Ammon's horn (tissue), 1 donor: ENCODE data around the gene SLC25A25.
A peak's percentile ranks its signal among the peaks of the same experiment; 100 is the strongest.
"Not testable (repeated sequence)": the region's sequence is repeated elsewhere in the genome, so short reads cannot be mapped to it uniquely, and the experiment has no call there.

ENCODE experiments used
- DNase-seq: peaks from one replicate; pipeline ENCODE4 v3.0.0-alpha.2; 2016; ENCODE audit warnings: low spot score

SLC25A25 gene

DNA sequence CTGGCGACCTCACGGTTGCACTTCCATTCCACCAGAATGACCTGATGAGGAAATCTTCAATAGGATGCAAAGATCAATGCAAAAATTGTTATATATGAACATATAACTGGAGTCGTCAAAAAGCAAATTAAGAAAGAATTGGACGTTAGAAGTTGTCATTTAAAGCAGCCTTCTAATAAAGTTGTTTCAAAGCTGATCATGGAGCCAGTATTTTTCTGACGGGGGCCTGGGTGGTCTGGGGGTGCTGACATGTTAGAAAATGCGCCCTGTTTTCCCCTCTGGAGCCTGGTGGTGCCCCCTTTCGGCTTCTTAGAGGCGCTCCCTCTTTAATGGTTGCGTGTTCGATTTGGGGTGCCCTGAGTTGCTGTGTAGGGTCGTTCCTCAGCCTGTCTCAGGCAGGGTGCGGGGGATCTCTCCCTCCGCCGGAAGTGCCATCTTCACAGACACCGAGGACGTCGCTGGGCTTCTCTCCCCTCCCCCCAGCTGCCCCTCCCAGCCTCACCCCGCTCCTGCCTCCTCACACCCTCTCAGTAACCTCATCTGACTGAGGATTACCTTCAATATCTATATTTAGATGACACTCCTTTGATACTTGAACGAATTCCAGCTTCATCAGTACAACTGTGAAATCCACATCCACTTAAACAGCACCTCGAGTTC is 41.1 kb downstream of the SLC25A25 start:
- no peak for DNase-seq

DNA sequence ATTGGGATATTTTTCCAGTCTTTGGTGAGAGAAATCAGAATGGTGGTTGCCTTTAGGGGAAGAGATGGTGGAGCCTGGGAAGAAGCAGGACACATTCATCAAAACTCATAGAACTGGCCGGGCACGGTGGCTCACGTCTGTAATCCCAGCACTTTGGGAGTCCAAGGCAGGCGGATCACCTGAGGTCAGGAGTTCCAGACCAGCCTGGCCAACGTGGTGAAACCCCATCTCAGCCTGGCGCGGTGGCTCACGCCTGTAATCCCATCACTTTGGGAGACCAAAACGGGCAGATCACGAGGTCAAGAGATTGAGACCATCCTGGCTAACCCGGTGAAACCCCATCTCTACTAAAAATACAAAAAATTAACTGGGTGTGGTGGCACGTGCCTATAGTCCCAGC is 43.7 kb downstream of the SLC25A25 start:
- not testable (repeated sequence) for DNase-seq

- DNase-seq: no peak
Observed at GRCh38 chr9:128113526-128114325, 45.7 kb downstream of the SLC25A25 start.

DNA sequence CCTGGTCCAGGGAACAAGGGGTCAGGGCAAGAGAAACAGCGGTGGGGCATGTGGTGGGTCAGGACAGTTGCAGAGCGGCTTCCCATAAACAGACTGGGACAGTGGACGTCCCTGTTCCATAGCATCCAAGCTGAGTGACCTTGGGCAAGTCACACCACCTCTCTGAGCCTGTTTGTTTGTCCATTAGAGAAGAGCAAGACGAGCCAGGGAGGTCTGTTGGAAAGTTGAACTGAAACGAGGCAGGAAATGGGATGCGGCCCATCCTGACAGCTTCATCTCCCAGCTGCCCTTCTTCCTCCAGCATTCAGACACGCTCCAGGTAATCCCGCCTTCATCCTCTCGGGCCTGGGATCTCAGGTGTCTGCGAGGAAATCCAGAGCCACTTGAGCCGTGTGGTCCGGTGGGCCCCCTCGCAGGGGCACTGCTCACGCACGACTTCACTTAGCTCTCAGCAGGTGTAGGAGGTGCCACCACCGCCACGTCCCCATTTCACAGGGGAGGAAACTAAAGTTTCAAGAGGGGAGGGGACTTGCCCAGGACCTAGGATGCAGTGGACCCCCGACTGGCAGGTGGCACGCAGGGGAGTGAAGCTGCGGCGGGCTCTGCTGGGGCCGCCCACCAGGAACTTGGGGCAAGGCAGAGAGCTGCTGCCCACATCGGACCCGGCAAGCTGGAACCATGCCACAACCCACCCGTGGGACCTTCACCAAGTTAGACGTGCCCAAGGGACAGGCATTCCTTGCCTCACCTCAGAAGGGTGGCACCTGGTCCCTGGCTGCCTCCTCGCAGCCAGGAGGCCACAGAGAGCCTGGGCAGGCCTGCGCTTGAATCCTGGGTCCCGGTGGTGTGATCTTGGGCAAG is 46.5 kb downstream of the SLC25A25 start:
- no peak for DNase-seq

DNA sequence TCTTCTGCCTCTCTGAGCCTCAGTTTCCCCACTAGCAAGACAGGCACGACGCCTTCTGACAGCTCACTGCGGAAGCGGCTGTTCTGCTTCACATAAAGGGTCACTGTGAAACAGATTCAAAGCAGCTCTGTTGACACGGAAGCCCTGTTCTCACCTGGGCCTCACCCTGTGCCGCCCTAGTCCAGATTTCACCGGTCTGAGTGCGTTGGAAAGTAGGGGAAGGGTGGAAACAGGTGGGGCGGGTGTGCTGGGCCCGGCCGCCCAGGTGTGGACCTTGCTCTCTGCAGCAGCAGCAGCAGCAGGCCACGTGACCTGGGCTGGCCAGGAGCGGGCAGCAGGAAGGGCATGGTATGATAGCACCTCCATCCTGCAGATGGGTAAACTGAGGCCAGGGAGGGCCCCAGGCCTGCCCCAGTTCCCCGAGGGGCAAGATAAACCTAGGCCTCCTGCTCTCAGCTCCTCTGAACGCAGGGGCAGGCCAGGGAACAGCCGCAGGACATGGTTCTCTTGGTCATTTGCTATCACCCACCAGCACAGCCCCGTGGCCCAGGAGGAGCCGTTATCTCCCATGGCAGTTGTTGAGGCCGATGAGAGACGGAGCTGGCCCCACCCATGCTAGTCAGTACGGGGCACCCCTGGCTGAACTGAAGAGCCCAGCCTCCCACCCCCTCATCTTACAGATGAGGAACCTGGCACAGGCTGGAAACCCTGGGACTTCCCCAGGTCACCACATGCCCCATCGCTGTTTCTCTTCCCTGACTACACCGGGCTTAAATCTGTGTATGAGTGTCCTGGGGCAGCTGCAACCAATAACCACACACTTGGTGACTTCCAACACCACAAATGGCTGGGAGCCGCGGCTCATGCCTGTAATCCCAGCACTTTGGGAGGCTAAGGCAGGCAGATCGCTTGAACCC is 47.4 kb downstream of the SLC25A25 start:
- DNase-seq: no peak

DNA sequence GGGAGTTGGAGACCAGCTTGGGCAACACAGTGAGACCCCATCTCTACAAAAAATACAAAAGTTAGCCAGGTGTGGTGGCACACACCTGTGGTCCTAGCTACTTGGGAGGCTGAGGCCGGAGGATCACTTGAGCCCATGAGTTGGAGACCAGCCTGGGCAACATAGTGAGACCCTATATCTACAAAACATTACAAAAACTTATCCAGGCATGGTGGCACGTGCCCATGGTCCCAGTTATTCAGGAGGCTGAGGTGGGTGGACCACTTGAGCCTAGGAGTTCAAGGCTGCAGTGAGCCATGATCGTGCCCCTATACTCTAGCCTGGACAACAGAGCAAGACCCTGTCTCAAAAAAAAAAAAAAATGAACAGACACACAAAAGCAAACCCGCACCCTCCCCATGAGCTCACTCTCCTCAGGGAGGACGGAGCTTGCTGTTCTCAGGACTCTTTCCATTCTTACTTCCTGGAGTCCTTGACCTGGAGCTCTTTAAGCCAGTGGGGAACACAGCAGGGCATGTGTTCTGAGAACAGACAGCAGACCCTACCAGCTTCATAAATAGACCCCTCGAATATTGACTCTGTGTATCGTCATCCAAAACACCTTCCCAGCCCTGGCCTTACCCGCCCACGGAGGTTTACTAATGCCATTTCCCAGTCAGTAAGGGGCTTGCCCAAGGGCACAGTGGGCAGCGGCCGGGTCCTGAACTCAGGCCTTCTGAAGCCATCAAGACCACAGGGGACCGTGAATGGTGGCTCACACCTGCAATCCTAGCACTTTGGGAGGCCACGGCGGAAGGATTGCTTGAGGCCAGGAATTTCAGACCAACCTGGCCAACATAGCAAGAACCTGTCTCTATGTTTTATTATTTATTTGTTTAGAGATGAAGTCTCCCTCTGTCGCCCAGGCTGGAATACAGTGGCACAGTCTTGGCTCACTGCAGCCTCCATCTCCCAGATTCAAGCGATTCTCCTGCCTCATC is 48.4 kb downstream of the SLC25A25 start:
- DNase-seq: no peak

DNA sequence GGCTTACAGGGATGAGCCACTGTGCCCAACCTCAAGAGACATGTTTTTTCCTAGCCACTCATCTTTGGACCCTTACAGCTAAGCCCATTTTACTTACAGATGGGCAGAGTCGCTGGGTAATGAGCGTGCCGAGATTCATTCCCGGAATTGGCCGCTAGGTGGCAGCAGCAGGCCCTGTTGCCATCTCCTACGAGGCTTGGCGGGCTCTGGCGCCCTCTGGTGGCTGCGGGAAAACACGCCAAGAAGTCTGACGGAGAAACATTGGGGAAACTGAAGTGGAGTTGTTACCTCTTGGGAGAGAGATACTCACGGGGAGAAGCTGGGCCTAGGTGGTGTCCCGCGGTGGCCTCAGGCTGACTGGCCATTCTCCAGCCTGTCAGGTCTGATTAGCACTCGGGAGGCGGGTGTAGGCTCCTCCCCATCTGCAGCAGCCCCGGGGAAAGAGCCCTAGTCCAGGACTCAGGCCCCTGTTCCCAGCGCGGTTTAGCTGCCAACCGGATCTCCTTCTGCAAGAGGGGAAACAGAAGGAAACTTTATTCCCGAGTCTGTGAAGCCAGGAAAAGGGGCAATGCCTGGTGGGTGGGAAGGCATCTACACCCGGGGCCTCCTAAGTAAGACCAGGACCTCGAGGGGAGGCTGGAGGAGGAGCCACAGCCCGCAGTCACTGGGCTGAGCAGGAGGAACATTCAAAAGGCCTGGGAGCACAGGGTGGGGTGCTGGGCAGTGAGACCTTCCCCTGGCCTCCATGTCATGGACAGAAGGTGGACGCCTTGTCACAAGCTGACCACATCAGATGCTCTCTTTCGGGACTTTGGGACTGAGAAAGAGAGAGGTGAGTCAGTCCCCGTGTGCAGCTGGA is 49.8 kb downstream of the SLC25A25 start:
- DNase-seq: peak; percentile 94

DNA sequence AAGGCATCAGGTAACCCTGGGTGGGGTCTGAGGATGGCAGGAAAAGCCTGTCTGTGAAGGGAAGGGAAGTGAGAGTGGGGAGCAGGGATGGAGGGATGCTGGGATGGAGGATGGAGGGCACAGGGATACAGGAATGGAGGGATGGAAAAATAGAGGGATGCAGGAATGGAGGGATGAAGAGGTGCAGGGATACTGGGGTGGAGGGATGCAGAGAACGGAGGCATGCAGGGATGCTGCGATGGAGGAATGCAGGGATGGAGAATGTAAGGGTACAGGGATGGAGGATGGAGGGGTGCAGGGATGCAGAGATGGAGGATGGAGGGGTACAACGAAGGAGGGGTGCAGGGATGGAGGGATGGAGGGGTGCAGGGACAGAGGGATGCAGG is 50.4 kb downstream of the SLC25A25 start:
- DNase-seq: no peak

GRCh38 chr9:128118971-128119665 is 51.1 kb downstream of the SLC25A25 start:
- DNase-seq: no peak

DNA sequence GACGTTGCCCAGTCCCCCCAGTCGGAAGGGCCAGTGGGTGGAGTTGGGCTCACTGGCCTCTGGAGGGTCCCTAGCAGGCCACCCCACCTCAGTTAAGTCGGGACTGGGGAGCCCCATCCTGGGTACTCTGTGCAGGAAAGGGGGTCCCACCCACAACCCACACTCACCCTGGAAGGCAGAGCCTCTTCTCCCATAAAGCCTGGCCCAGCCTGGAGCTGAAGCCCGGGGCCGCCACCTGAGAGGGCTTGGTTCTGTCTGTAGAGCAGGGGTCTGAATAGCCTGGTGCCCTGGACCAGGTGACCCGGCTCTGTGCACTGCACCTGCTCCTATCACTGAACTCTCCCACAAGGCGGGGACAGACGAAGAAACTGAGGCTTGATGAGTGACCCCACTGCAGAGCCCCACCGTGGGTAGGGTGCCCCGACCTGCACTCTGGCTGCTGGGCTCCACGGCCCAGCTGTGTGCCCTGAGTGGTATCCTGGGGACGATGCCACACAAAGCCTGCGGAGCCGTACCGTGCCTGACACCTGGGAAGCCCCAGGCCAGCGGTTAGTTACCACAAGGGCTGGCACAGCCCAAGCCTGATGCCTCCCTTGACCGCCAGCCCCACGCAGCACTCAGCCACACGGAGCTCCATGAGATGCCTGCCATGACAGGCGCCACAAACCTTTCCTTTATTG is 52.2 kb downstream of the SLC25A25 start:
- DNase-seq: no peak

DNA sequence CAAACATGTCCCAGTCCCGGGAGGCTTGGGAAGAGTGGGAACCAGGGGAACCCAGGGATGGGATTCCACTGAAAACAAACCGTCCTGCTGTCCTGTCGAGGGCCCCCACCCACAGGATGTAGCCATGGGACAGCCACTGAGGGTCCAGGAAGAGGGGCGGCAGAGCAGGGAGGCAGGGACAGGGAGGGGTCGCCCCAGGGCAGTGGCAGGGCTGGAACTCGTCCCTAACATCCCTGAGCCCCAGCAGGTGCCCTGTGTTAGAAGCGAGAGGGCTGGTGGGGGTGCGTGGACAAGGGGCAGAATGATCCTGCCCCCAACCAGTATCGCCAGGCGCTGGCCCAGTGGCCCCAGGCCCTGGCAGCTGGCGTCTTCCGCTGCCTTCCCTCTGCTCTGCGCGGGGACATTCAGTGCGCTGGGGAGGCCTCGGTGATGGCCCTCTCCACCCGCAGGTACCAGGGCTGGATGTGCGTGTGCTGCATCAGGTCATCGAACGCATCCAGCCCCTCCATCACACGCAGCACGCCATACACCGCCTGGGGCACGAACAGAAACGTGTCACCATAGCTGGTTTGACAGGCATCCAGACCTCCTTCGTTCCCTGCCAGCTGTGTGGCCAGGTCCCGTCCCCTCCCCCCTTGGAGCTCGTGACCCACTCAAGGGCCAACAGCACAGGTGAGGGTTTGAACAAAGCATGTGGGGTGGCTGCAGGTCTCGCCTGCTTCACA is 52.9 kb downstream of the SLC25A25 start:
- no peak for DNase-seq

DNA sequence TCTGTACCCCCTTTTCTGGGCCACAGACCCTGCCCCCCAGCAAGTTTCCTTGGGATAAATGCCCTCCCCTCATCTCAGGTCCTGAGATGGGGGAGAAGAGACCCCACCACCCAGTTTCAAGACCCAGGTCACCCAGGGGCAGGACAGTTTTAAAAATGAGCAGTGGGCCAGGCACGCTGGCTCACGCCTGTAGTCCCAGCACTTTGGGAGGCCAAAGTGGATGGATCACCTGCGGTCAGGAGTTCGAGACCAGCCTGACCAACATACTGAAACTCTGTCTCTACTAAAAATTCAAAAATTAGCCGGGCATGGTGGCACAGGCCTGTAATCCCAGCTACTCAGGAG is 53.4 kb downstream of the SLC25A25 start:
- DNase-seq: no peak

- no peak for DNase-seq
Observed at GRCh38 chr9:128121924-128122808, 54.1 kb downstream of the SLC25A25 start.

GRCh38 chr9:128122809-128123175 is 54.8 kb downstream of the SLC25A25 start:
- DNase-seq: no peak

DNA sequence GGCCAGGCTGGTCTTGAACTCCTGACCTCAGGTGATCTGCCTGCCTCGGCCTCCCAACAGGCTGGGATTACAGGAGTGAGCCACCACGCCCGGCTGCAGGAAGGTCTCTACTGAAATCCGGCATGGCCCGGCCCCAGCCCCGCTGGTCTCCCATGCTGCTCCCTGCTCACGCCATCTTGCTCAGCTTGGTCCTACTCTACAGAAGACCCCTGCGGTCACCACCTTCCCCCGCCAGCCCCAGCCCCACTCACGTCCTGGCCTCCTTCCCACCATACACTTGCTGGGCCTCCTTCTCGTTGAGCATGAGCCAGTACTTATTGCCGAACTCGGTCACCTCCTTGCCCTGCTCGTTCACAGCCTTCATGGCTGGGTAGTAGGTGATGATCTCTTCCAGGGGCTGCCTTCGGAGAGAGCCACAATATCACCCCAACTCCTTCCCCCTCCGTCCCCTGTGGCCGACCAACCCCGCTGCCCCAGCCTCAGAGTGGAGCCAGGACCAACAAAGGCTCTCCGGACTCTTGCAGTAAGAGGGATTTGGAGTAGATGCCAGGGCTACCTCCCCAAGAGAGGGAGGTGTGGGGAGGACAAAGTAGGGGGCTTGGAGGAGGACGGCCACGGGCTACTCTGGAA is 55.5 kb downstream of the SLC25A25 start:
- DNase-seq: no peak

DNA sequence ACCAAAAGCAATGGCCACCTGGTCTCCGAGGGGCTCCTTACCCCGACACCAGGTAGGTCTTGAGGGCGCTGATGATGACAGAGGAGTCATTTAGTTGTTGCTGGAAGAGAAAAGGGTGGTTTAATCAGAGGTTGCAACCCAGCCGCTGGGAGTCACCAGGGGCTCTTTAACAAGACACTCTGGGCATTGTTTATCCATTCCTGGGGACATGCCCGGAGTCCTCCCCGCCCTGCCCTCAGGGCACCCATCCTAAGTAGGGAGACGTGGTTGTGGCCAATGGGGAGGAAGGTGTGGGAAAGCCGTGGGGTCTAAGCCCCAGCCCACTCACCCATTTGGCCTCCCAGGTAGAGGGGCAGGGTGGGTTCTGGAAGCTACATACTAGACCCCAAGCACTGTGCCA is 56.4 kb downstream of the SLC25A25 start:
- DNase-seq: no peak
